ENCODE data around the gene OBP2B.

The OBP2B gene

GRCh38 chr9:133200631-133201030, 8.4 kb downstream of the OBP2B start:
- Histone ChIP-seq H3F3A (ENCODE audit: insufficient read depth, low read length) (no peaks in the 10 kb centered on the region), H3K4me2 (ENCODE audit: low read length) (no peak overlapping the region), H3K9ac (ENCODE audit: low read length) (no peak overlapping the region), H2AFZ (ENCODE audit: low read length) (no peak overlapping the region), H3K4me1 (ENCODE audit: insufficient read depth, low read length, severe bottlenecking) (no peaks in the 10 kb centered on the region), H3K27me3 (ENCODE audit: insufficient read depth, low read length) (no peaks in the 10 kb centered on the region), H3K36me3 (ENCODE audit: insufficient read depth, low read length) (no peaks in the 10 kb centered on the region), H3K27ac (ENCODE audit: low read depth, low read length, poor library complexity, severe bottlenecking) (no peak overlapping the region), H3K4me3 (ENCODE audit: low read depth, low read length, poor library complexity, severe bottlenecking) (no peak overlapping the region), H3K9me3 (ENCODE audit: low read length) (no peaks in the 10 kb centered on the region), H4K20me1 (ENCODE audit: insufficient read depth, low read length) (no peaks in the 10 kb centered on the region), H3K9me2 (ENCODE audit: low read depth, low read length) (no peaks in the 10 kb centered on the region), H3K79me2 (ENCODE audit: insufficient read depth, low read length) (no peaks in the 10 kb centered on the region)
- TF ChIP-seq EZH2 (IDR thresholded peaks at IDR 0.05; ENCODE audit: borderline replicate concordance, low read length): no peak
- no peak for TF ChIP-seq CTCF (IDR thresholded peaks at IDR 0.05; ENCODE audit: low read length)

GRCh38 chr9:133199648-133200321, 9.3 kb downstream of the OBP2B start:
- no peak overlapping the region for H3K27ac ChIP-seq (ENCODE audit: low read depth, low read length, poor library complexity, severe bottlenecking)
- no peaks in the 10 kb centered on the region for H3K79me2 ChIP-seq (ENCODE audit: insufficient read depth, low read length)
- no peaks in the 10 kb centered on the region for H3K4me1 ChIP-seq (ENCODE audit: insufficient read depth, low read length, severe bottlenecking)
- H2AFZ ChIP-seq (ENCODE audit: low read length): no peak overlapping the region
- no peak overlapping the region for H3K4me3 ChIP-seq (ENCODE audit: low read depth, low read length, poor library complexity, severe bottlenecking)
- peaks cover 7% of the 10 kb centered on the region for H3K9me3 ChIP-seq (ENCODE audit: low read length)
- peaks cover 7% of the 10 kb centered on the region; the same call in 1 of the 2 replicates for H3K27me3 ChIP-seq (ENCODE audit: insufficient read depth, low read length)
- no peaks in the 10 kb centered on the region; the same call in 1 of the 2 replicates for H3K36me3 ChIP-seq (ENCODE audit: insufficient read depth, low read length)
- no peaks in the 10 kb centered on the region for H4K20me1 ChIP-seq (ENCODE audit: insufficient read depth, low read length)
- H3K9me2 ChIP-seq (ENCODE audit: low read depth, low read length): no peaks in the 10 kb centered on the region
- no peaks in the 10 kb centered on the region for H3F3A ChIP-seq (ENCODE audit: insufficient read depth, low read length)
- no peak overlapping the region for H3K9ac ChIP-seq (ENCODE audit: low read length)
- H3K4me2 ChIP-seq (ENCODE audit: low read length): no peak overlapping the region
- TF ChIP-seq EZH2 (IDR thresholded peaks at IDR 0.05; ENCODE audit: borderline replicate concordance, low read length): no peak
- TF ChIP-seq CTCF (IDR thresholded peaks at IDR 0.05; ENCODE audit: low read length): no peak

GRCh38 chr9:133195029-133195428, 14.0 kb downstream of the OBP2B start:
- Histone ChIP-seq H3K4me1 (ENCODE audit: insufficient read depth, low read length, severe bottlenecking) (no peaks in the 10 kb centered on the region), H3K27me3 (ENCODE audit: insufficient read depth, low read length) (peaks cover 7% of the 10 kb centered on the region; the same call in 1 of the 2 replicates), H3K9ac (ENCODE audit: low read length) (no peak overlapping the region), H3K4me3 (ENCODE audit: low read depth, low read length, poor library complexity, severe bottlenecking) (no peak overlapping the region), H3F3A (ENCODE audit: insufficient read depth, low read length) (no peaks in the 10 kb centered on the region), H3K27ac (ENCODE audit: low read depth, low read length, poor library complexity, severe bottlenecking) (no peak overlapping the region), H4K20me1 (ENCODE audit: insufficient read depth, low read length) (no peaks in the 10 kb centered on the region), H3K79me2 (ENCODE audit: insufficient read depth, low read length) (no peaks in the 10 kb centered on the region), H3K9me3 (ENCODE audit: low read length) (peaks cover 10% of the 10 kb centered on the region), H2AFZ (ENCODE audit: low read length) (no peak overlapping the region), H3K9me2 (ENCODE audit: low read depth, low read length) (no peaks in the 10 kb centered on the region), H3K36me3 (ENCODE audit: insufficient read depth, low read length) (no peaks in the 10 kb centered on the region; the same call in 1 of the 2 replicates), H3K4me2 (ENCODE audit: low read length) (no peak overlapping the region)
- no peak for TF ChIP-seq CTCF (IDR thresholded peaks at IDR 0.05; ENCODE audit: low read length)
- no peak for TF ChIP-seq EZH2 (IDR thresholded peaks at IDR 0.05; ENCODE audit: borderline replicate concordance, low read length)
